WTC11 (cell line): Measurements from ENCODE around the gene ACTL8. TPM values are rescaled to one million over a fixed set of nuclear protein-coding genes. Genes with fewer than 3 reads are reported as not detected.

ENCODE experiments used
- ATAC-seq: fragments of 200-7000 bp; cut with Tn5 transposase; 2 replicates; pipeline ENCODE4 v1.10.0; 2021; ENCODE audit warnings: mild to moderate bottlenecking, moderate library complexity
- CTCF ChIA-PET: fragments of 300-600 bp; sonication (Branson Sonifier 250); formaldehyde crosslinking; loops from one replicate; lab custom pipeline; 2021; ENCODE audit warnings: antibody characterized with exemption; lab: Charles Lee
- POLR2A ChIA-PET: fragments of 350-600 bp; sonication (Branson Sonifier 250); formaldehyde crosslinking; loops from one replicate; lab custom pipeline; 2021; ENCODE audit warnings: antibody characterized with exemption; lab: Charles Lee
- DNase-seq: peaks from one replicate; pipeline ENCODE4 v3.0.0; 2021; ENCODE audit warnings: low spot score
- H3K27ac Mint-ChIP-seq: 2 replicates; pipeline ENCODE4 v1.8.0; 2021; ENCODE audit warnings: mixed read lengths
- H3K27me3 Mint-ChIP-seq: 2 replicates; pipeline ENCODE4 v1.8.0; 2021; ENCODE audit warnings: low read depth, mild to moderate bottlenecking, moderate library complexity, mixed read lengths
- H3K36me3 Mint-ChIP-seq: 2 replicates; pipeline ENCODE4 v1.8.0; 2021; ENCODE audit warnings: mixed read lengths
- H3K4me1 Mint-ChIP-seq: 2 replicates; pipeline ENCODE4 v1.8.0; 2022; ENCODE audit warnings: mixed read lengths
- H3K4me3 Mint-ChIP-seq: 2 replicates; pipeline ENCODE4 v1.8.0; 2021; ENCODE audit warnings: mild to moderate bottlenecking, moderate library complexity, mixed read lengths
- H3K9me3 Mint-ChIP-seq: 2 replicates; pipeline ENCODE4 v1.8.0; 2021; ENCODE audit warnings: mixed read lengths
- ATF1 ChIP-seq: sonication (generic); formaldehyde crosslinking; IDR thresholded peaks from 2 replicates; pipeline ENCODE4 v1.8.1; 2023; ENCODE audit warnings: mild to moderate bottlenecking, moderate library complexity, missing genetic modification reagents
- ATF6 ChIP-seq: sonication (generic); formaldehyde crosslinking; IDR thresholded peaks from 2 replicates; pipeline ENCODE4 v1.8.1; 2023; ENCODE audit warnings: mild to moderate bottlenecking, missing genetic modification reagents
- CREB1 ChIP-seq: sonication (generic); formaldehyde crosslinking; IDR thresholded peaks from 2 replicates; pipeline ENCODE4 v1.8.0; 2023; ENCODE audit warnings: mild to moderate bottlenecking, missing genetic modification reagents
- FOXK1 ChIP-seq: sonication (generic); formaldehyde crosslinking; IDR thresholded peaks from 2 replicates; pipeline ENCODE4 v1.8.0; 2022; ENCODE audit warnings: mild to moderate bottlenecking, moderate library complexity, missing genetic modification reagents
- GABPB1 ChIP-seq: sonication (generic); formaldehyde crosslinking; IDR thresholded peaks from 2 replicates; pipeline ENCODE4 v1.8.1; 2023; ENCODE audit warnings: mild to moderate bottlenecking, missing genetic modification reagents
- HMGXB4 ChIP-seq: sonication (generic); formaldehyde crosslinking; IDR thresholded peaks from 2 replicates; pipeline ENCODE4 v1.8.1; 2023; ENCODE audit warnings: mild to moderate bottlenecking, moderate library complexity, missing genetic modification reagents
- IRF2 ChIP-seq: sonication (generic); formaldehyde crosslinking; IDR thresholded peaks from 2 replicates; pipeline ENCODE4 v1.8.0; 2022; ENCODE audit warnings: low read depth, missing genetic modification reagents, borderline replicate concordance
- MXD4 ChIP-seq: fragments of 250-450 bp; sonication (Bioruptor Pico); IDR thresholded peaks from 2 replicates; pipeline ENCODE4 v1.8.0; 2021; ENCODE audit warnings: mild to moderate bottlenecking, moderate library complexity, borderline replicate concordance
- NFE2L1 ChIP-seq: sonication (generic); formaldehyde crosslinking; IDR thresholded peaks from 2 replicates; pipeline ENCODE4 v1.8.1; 2023; ENCODE audit warnings: missing genetic modification reagents
- SMAD4 ChIP-seq: sonication (generic); formaldehyde crosslinking; IDR thresholded peaks from 2 replicates; pipeline ENCODE4 v1.8.0; 2022; ENCODE audit warnings: mild to moderate bottlenecking, missing genetic modification reagents
- STAT6 ChIP-seq: sonication (generic); formaldehyde crosslinking; conservative IDR thresholded peaks from 2 replicates; pipeline ENCODE4 v1.8.1; 2023; ENCODE audit warnings: mild to moderate bottlenecking, low read depth, missing genetic modification reagents, moderate library complexity
- TEAD1 ChIP-seq: sonication (generic); formaldehyde crosslinking; IDR thresholded peaks from 2 replicates; pipeline ENCODE4 v1.8.0; 2022; ENCODE audit warnings: mild to moderate bottlenecking, missing genetic modification reagents
- USF2 ChIP-seq: sonication (generic); formaldehyde crosslinking; IDR thresholded peaks from 2 replicates; pipeline ENCODE4 v1.8.1; 2023; ENCODE audit warnings: mild to moderate bottlenecking, missing genetic modification reagents, moderate library complexity
- ZNF219 ChIP-seq: sonication (generic); formaldehyde crosslinking; IDR thresholded peaks from 2 replicates; pipeline ENCODE4 v1.8.0; 2023; ENCODE audit warnings: missing genetic modification reagents, mild to moderate bottlenecking, borderline replicate concordance
- total RNA-seq: library from RNA; stranded (reverse); gene quantifications from 3 replicates; pipeline ENCODE4 v1.2.3, GENCODE V29; 2021

ACTL8 gene
- total RNA-seq, 1 experiment from 2014 or later = 1.6 TPM

- Mint-ChIP-seq H3K4me3 (no peak overlapping the region), H3K27me3 (no peaks in the 10 kb centered on the region), H3K36me3 (no peaks in the 10 kb centered on the region), H3K4me1 (peaks cover 5% of the 10 kb centered on the region), H3K27ac (no peak overlapping the region), H3K9me3 (no peaks in the 10 kb centered on the region; the same call in 1 of the 2 replicates)
- TF ChIP-seq SMAD4 (CRISPR knock-in tag) (no peak), IRF2 (no peak), MXD4 (CRISPR knock-in tag) (no peak), ATF6 (no peak), ATF1 (CRISPR knock-in tag) (no peak)
- ATAC-seq = no peak
- ChIA-PET POLR2A (no interaction called here), CTCF (interaction anchor here (0.7 kb wide), 1 partner anchor 859 kb away, joined by 3 read pairs; no protein-coding TSS in a partner anchor)
- DNase-seq = no peak
These were observed 65.1 kb downstream of the ACTL8 start for GRCh38 chr1:17820198-17820597.

- Mint-ChIP-seq H3K27me3 (no peaks in the 10 kb centered on the region), H3K4me1 (peaks cover 7% of the 10 kb centered on the region)
- DNase-seq = no peak
These were observed 67.8 kb downstream of the ACTL8 start for GRCh38 chr1:17822741-17823426.

GRCh38 chr1:17825273-17826164 is 70.4 kb downstream of the ACTL8 start:
- ChIA-PET POLR2A (no interaction called here), CTCF (interaction anchor here (0.6 to 2.0 kb wide), 33 partner anchors 10 to 495 kb away, joined by 3 to 21 read pairs (median 4); no protein-coding TSS in a partner anchor)
- peaks cover 1% of the 10 kb centered on the region; the same call in 1 of the 2 replicates for H3K27me3 Mint-ChIP-seq
- DNase-seq (no peak), ATAC-seq (peak; percentile 16; the same call in 1 of the 2 replicates)
- H3K4me1 Mint-ChIP-seq = peaks cover 7% of the 10 kb centered on the region
- no peaks in the 10 kb centered on the region for H3K36me3 Mint-ChIP-seq
- no peak for TF ChIP-seq FOXK1 (CRISPR knock-in tag)
- peak; percentile 33 for TF ChIP-seq USF2 (CRISPR knock-in tag)
- TF ChIP-seq HMGXB4 (CRISPR knock-in tag) = no peak
- TF ChIP-seq TEAD1 (CRISPR knock-in tag) = no peak
- no peak for TF ChIP-seq ZNF219 (CRISPR knock-in tag)
- TF ChIP-seq, all 79 proteins: peak for 1
- 0 out of 2 replicates have a peak, but pooled peaks cover 3% of the 10 kb centered on the region for H3K9me3 Mint-ChIP-seq
- H3K27ac Mint-ChIP-seq = no peak overlapping the region; the same call in 1 of the 2 replicates
- H3K4me3 Mint-ChIP-seq = no peak overlapping the region

More at GRCh38 chr1:17822741-17823426, 67.8 kb downstream of the ACTL8 start:
- H3K4me3 Mint-ChIP-seq = no peak overlapping the region
- TF ChIP-seq NFE2L1 (no peak), STAT6 (CRISPR knock-in tag) (no peak), MXD4 (CRISPR knock-in tag) (no peak), GABPB1 (CRISPR knock-in tag) (no peak), CREB1 (no peak)
- TF ChIP-seq, all 79 proteins: peak for 0
- CTCF ChIA-PET = interaction anchor here (0.8 to 1.2 kb wide), 2 partner anchors 12 to 82 kb away, joined by 3 read pairs; no protein-coding TSS in a partner anchor
- no peak for ATAC-seq
- no peak overlapping the region for H3K27ac Mint-ChIP-seq
- no peaks in the 10 kb centered on the region for H3K36me3 Mint-ChIP-seq
- POLR2A ChIA-PET = no interaction called here
- H3K9me3 Mint-ChIP-seq = 0 out of 2 replicates have a peak, but pooled peaks cover 3% of the 10 kb centered on the region
